T-helper 22 cell (primary cell): Measurements from ENCODE around the gene FICD.

ENCODE experiments used
- DNase-seq: peaks from one replicate; pipeline ENCODE4 v3.0.0-alpha.2; 2020; ENCODE audit warnings: low read depth

FICD gene

GRCh38 chr12:108502922-108503321 lies 12.2 kb upstream of the FICD start:
- DNase-seq, result no peak

GRCh38 chr12:108505129-108505528 lies 9.9 kb upstream of the FICD start:
- no peak for DNase-seq

GRCh38 chr12:108507971-108508642 lies 7.0 kb upstream of the FICD start:
- no peak for DNase-seq

GRCh38 chr12:108509806-108510205 lies 5.3 kb upstream of the FICD start:
- no peak for DNase-seq

- no peak for DNase-seq
Observed at GRCh38 chr12:108510836-108511235, 4.2 kb upstream of the FICD start.

GRCh38 chr12:108511633-108512540 lies 3.2 kb upstream of the FICD start:
- DNase-seq, result peak; percentile 50

GRCh38 chr12:108514468-108514972 lies 557 bp upstream of the FICD start:
- DNase-seq, result no peak

GRCh38 chr12:108515916-108516315 lies 839 bp downstream of the FICD start:
- no peak for DNase-seq

GRCh38 chr12:108516511-108517275 lies 1.6 kb downstream of the FICD start:
- DNase-seq, result no peak

GRCh38 chr12:108517288-108518100 lies 2.4 kb downstream of the FICD start:
- no peak for DNase-seq

- DNase-seq, result no peak
Observed at GRCh38 chr12:108518101-108518715, 3.1 kb downstream of the FICD start.

GRCh38 chr12:108518716-108519496 lies 3.8 kb downstream of the FICD start:
- no peak for DNase-seq

GRCh38 chr12:108519558-108519957 lies 4.5 kb downstream of the FICD start:
- no peak for DNase-seq

- DNase-seq, result no peak
Observed at GRCh38 chr12:108523365-108523764, 8.3 kb downstream of the FICD start.

- no peak for DNase-seq
Observed at GRCh38 chr12:108525681-108526080, 10.6 kb downstream of the FICD start.

- DNase-seq, result no peak
Observed at GRCh38 chr12:108526482-108527165, 11.5 kb downstream of the FICD start.

GRCh38 chr12:108527166-108527496 lies 12.1 kb downstream of the FICD start:
- DNase-seq, result no peak

GRCh38 chr12:108530161-108530560 lies 15.1 kb downstream of the FICD start:
- DNase-seq, result no peak

- no peak for DNase-seq
Observed at GRCh38 chr12:108531929-108532848, 17.1 kb downstream of the FICD start.
